Neuronal stem cell (in vitro differentiated cells): ENCODE measurements around the gene AMFR.

Experiments
- DNase-seq: peaks from one replicate; pipeline ENCODE4 v3.0.0-alpha.2; 2013; ENCODE audit warnings: low spot score
- H2AFZ ChIP-seq: one replicate; pipeline ENCODE4 v1.6.1; 2013; ENCODE audit warnings: mild to moderate bottlenecking, low read length, inconsistent platforms
- H2AK5ac ChIP-seq: 2 replicates; pipeline ENCODE4 v1.6.1; 2013; ENCODE audit warnings: low read depth, mild to moderate bottlenecking, inconsistent platforms, low read length, moderate library complexity, mixed read lengths
- H2BK120ac ChIP-seq: 2 replicates; pipeline ENCODE4 v1.6.1; 2013; ENCODE audit warnings: low read depth, mild to moderate bottlenecking, inconsistent platforms, low read length, moderate library complexity, mixed read lengths
- H2BK12ac ChIP-seq: one replicate; pipeline ENCODE4 v1.6.1; 2013; ENCODE audit warnings: low read length, inconsistent platforms
- H2BK15ac ChIP-seq: 2 replicates; pipeline ENCODE4 v1.6.1; 2013; ENCODE audit warnings: mild to moderate bottlenecking, low read length, inconsistent platforms, mixed read lengths
- H2BK5ac ChIP-seq: one replicate; pipeline ENCODE4 v1.6.1; 2013; ENCODE audit warnings: inconsistent platforms, mild to moderate bottlenecking, low read length, moderate library complexity
- H3K14ac ChIP-seq: one replicate; pipeline ENCODE4 v1.6.1; 2013; ENCODE audit warnings: low read length, inconsistent platforms
- H3K18ac ChIP-seq: 2 replicates; pipeline ENCODE4 v1.6.1; 2013; ENCODE audit warnings: low read length, inconsistent platforms
- H3K23ac ChIP-seq: 2 replicates; pipeline ENCODE4 v1.6.1; 2013; ENCODE audit warnings: low read depth, mild to moderate bottlenecking, mixed read lengths, low read length, inconsistent platforms; ENCODE audit not compliant: poor library complexity
- H3K27ac ChIP-seq: replicated peaks from 3 replicates; pipeline ENCODE4 v1.5.1; 2013; ENCODE audit warnings: low read length, inconsistent platforms
- H3K27me3 ChIP-seq, 3 experiments: 2 replicates each; pipeline ENCODE4 v1.6.1; 2013; ENCODE audit warnings: low read length in 3 of 3, mild to moderate bottlenecking in 2 of 3, inconsistent platforms in 1 of 3, low read depth in 1 of 3, mixed read lengths in 1 of 3, moderate library complexity in 1 of 3; ENCODE audit not compliant: control insufficient read depth in 3 of 3, insufficient read depth in 3 of 3
- H3K36me3 ChIP-seq, 2 donors: replicated peaks in 1 of 2; 2 replicates each; pipeline ENCODE4 v1.6.1; 2013; ENCODE audit warnings: low read length in 2 of 2; ENCODE audit not compliant: control insufficient read depth in 2 of 2, insufficient read depth in 2 of 2
- H3K4ac ChIP-seq: 2 replicates; pipeline ENCODE4 v1.6.1; 2013; ENCODE audit warnings: inconsistent platforms, mild to moderate bottlenecking, low read length, moderate library complexity
- H3K4me1 ChIP-seq, 2 donors: 1 replicate in 1 of 2; 2 replicates in 1 of 2; pipeline ENCODE4 v1.6.1; 2013; ENCODE audit warnings: low read length in 2 of 2, low read depth in 1 of 2; ENCODE audit not compliant: control insufficient read depth in 2 of 2, insufficient read depth in 1 of 2
- H3K4me2 ChIP-seq: one replicate; pipeline ENCODE4 v1.6.1; 2013; ENCODE audit warnings: mild to moderate bottlenecking, low read length, inconsistent platforms; ENCODE audit not compliant: insufficient read depth, poor library complexity, severe bottlenecking
- H3K4me3 ChIP-seq, 2 donors: 2 replicates each; pipeline ENCODE4 v1.5.1; 2013; ENCODE audit warnings: low read length in 2 of 2, mild to moderate bottlenecking in 2 of 2, inconsistent platforms in 1 of 2, moderate library complexity in 1 of 2
- H3K79me1 ChIP-seq: one replicate; pipeline ENCODE4 v1.6.1; 2013; ENCODE audit warnings: low read depth, mild to moderate bottlenecking, inconsistent platforms, low read length, moderate library complexity
- H3K9ac ChIP-seq: one replicate; pipeline ENCODE4 v1.6.1; 2013; ENCODE audit warnings: mild to moderate bottlenecking, low read depth, low read length, inconsistent platforms; ENCODE audit not compliant: poor library complexity
- H3K9me3 ChIP-seq, 2 donors: replicated peaks in 1 of 2; 2 replicates each; pipeline versions ENCODE3 to v1.6.1; 2013; ENCODE audit warnings: low read length in 2 of 2, mild to moderate bottlenecking in 2 of 2, inconsistent platforms in 1 of 2, low read depth in 1 of 2, mixed read lengths in 1 of 2, moderate library complexity in 1 of 2; ENCODE audit not compliant: control insufficient read depth in 2 of 2, insufficient read depth in 1 of 2
- H4K8ac ChIP-seq: one replicate; pipeline ENCODE4 v1.6.1; 2013; ENCODE audit warnings: low read depth, mild to moderate bottlenecking, inconsistent platforms, low read length, moderate library complexity
- H4K91ac ChIP-seq: one replicate; pipeline ENCODE4 v1.6.1; 2013; ENCODE audit warnings: low read length, low read depth, mild to moderate bottlenecking, inconsistent platforms; ENCODE audit not compliant: poor library complexity
- WGBS, 2 donors: extraction: QIAGEN DNeasy Blood & Tissue Kit; methylation state at CpG; one replicate each; pipeline ENCODE4 v1.1.7; 2013; ENCODE audit warnings: missing lambda C conversion rate in 2 of 2, mixed read lengths in 1 of 2; ENCODE audit not compliant: insufficient read length in 2 of 2, insufficient replicate concordance in 1 of 2; ENCODE audit errors: extremely low coverage in 2 of 2; 5-methylcytosine and 5-hydroxymethylcytosine counted together

Gene AMFR

GRCh38 chr16:56338566-56339318, 86.6 kb downstream of the AMFR start:
- WGBS, 2 donors: no CpG with 5 or more reads among the region's 17 CpGs
- H3K4me1 ChIP-seq: peaks cover 0 to 8% of the 10 kb centered on the region in 2 donors
- H3K18ac ChIP-seq: peak overlapping the region; percentile 74
- no peak overlapping the region for H3K27ac ChIP-seq
- no peak overlapping the region for H4K91ac ChIP-seq
- no peaks in the 10 kb centered on the region for H3K36me3 ChIP-seq
- no peak overlapping the region for H3K23ac ChIP-seq
- H2BK120ac ChIP-seq: no peak overlapping the region
- H3K4ac ChIP-seq: peak overlapping the region; percentile 27
- H2BK12ac ChIP-seq: no peak overlapping the region
- peaks cover 0 to 7% (median 0%) of the 10 kb centered on the region in 3 experiments for H3K27me3 ChIP-seq
- no peak overlapping the region for H2AK5ac ChIP-seq
- H2AFZ ChIP-seq: no peak overlapping the region
- no peaks in the 10 kb centered on the region for H3K9me3 ChIP-seq
- H3K4me2 ChIP-seq: no peak overlapping the region
- no peak overlapping the region for H2BK15ac ChIP-seq
- H3K9ac ChIP-seq: peak overlapping the region; percentile 32
- H3K79me1 ChIP-seq: peaks cover 1% of the 10 kb centered on the region
- no peak overlapping the region for H3K4me3 ChIP-seq
- H3K14ac ChIP-seq: no peak overlapping the region
- H2BK5ac ChIP-seq: no peak overlapping the region
- no peak overlapping the region for H4K8ac ChIP-seq
- DNase-seq: no peak

- no peak for DNase-seq
- no peak overlapping the region for H3K4me2 ChIP-seq
- H2BK15ac ChIP-seq: peak overlapping the region; percentile 5
- H2AK5ac ChIP-seq: no peak overlapping the region
- no peak overlapping the region for H2BK12ac ChIP-seq
- H2AFZ ChIP-seq: no peak overlapping the region
- H3K27me3 ChIP-seq: peaks cover 0 to 7% (median 0%) of the 10 kb centered on the region in 3 experiments
- no peaks in the 10 kb centered on the region for H3K36me3 ChIP-seq
- no peak overlapping the region for H3K4me3 ChIP-seq
- H3K9me3 ChIP-seq: no peaks in the 10 kb centered on the region
- peak overlapping the region; percentile 28 for H3K4ac ChIP-seq
- WGBS, 2 donors: no CpG with 5 or more reads among the region's 11 CpGs
- H4K91ac ChIP-seq: no peak overlapping the region
- H4K8ac ChIP-seq: no peak overlapping the region
- H2BK5ac ChIP-seq: no peak overlapping the region
- H2BK120ac ChIP-seq: no peak overlapping the region
- H3K18ac ChIP-seq: peak overlapping the region; percentile 35
- H3K9ac ChIP-seq: peak overlapping the region; percentile 12
- no peak overlapping the region for H3K27ac ChIP-seq
- H3K23ac ChIP-seq: peak overlapping the region; percentile 67
- peaks cover 0 to 8% of the 10 kb centered on the region in 2 donors for H3K4me1 ChIP-seq
- H3K79me1 ChIP-seq: no peaks in the 10 kb centered on the region
- peak overlapping the region; percentile 47 for H3K14ac ChIP-seq
Measured at GRCh38 chr16:56337858-56338325, 87.5 kb downstream of the AMFR start.

- Histone ChIP-seq H3K9me3 (no peaks in the 10 kb centered on the region), H2AFZ (no peak overlapping the region), H3K36me3 (no peaks in the 10 kb centered on the region), H3K18ac (peak overlapping the region; percentile 54), H3K79me1 (no peaks in the 10 kb centered on the region), H4K8ac (no peak overlapping the region), H2BK120ac (no peak overlapping the region), H3K27ac (no peak overlapping the region), H4K91ac (no peak overlapping the region), H3K14ac (peak overlapping the region; percentile 47), H2BK5ac (no peak overlapping the region), H3K4me3 (no peak overlapping the region), H3K27me3 (peaks cover 0 to 7% (median 0%) of the 10 kb centered on the region in 3 experiments), H3K23ac (peak overlapping the region; percentile 67), H3K4me2 (no peak overlapping the region), H2AK5ac (peak overlapping the region; percentile 40), H3K4ac (peak overlapping the region; percentile 28), H2BK12ac (no peak overlapping the region), H2BK15ac (peak overlapping the region; percentile 5), H3K4me1 (peaks cover 0 to 8% of the 10 kb centered on the region in 2 donors), H3K9ac (no peak overlapping the region)
- DNase-seq: no peak
- WGBS, 2 donors: no CpG with 5 or more reads among the region's 11 CpGs
Measured at GRCh38 chr16:56337131-56337857, 88.1 kb downstream of the AMFR start.

- no peak overlapping the region for H3K14ac ChIP-seq
- no peak overlapping the region for H2AFZ ChIP-seq
- H3K9me3 ChIP-seq: no peaks in the 10 kb centered on the region
- no peak overlapping the region for H2BK12ac ChIP-seq
- peaks cover 0 to 9% (median 0%) of the 10 kb centered on the region in 3 experiments for H3K27me3 ChIP-seq
- no peak overlapping the region for H3K9ac ChIP-seq
- no peaks in the 10 kb centered on the region for H3K79me1 ChIP-seq
- no peak for DNase-seq
- H4K91ac ChIP-seq: no peak overlapping the region
- H3K4me1 ChIP-seq: peaks cover 0 to 5% of the 10 kb centered on the region in 2 donors
- H3K27ac ChIP-seq: no peak overlapping the region
- H3K36me3 ChIP-seq: no peaks in the 10 kb centered on the region
- no peak overlapping the region for H2BK15ac ChIP-seq
- H3K4me2 ChIP-seq: no peak overlapping the region
- no peak overlapping the region for H3K4ac ChIP-seq
- H2BK5ac ChIP-seq: no peak overlapping the region
- H3K18ac ChIP-seq: no peak overlapping the region
- WGBS, 2 donors: no CpG with 5 or more reads among the region's 21 CpGs
- H3K23ac ChIP-seq: no peak overlapping the region
- no peak overlapping the region for H3K4me3 ChIP-seq
- no peak overlapping the region for H2AK5ac ChIP-seq
- no peak overlapping the region for H2BK120ac ChIP-seq
- no peak overlapping the region for H4K8ac ChIP-seq
Measured at GRCh38 chr16:56336711-56337110, 88.6 kb downstream of the AMFR start.
